GM19452 (cell line): Measurements from ENCODE around the gene LMBR1.
A peak's percentile ranks its signal among the peaks of the same experiment; 100 is the strongest.
"Not testable (repeated sequence)": the region's sequence is repeated elsewhere in the genome, so short reads cannot be mapped to it uniquely, and the experiment has no call there.

Experiments
- ATAC-seq: cut with Tn5 transposase; IDR thresholded peaks from one replicate; pipeline ENCODE4 v1.9.1; 2021; ENCODE audit not compliant: unreplicated experiment

LMBR1 gene

DNA sequence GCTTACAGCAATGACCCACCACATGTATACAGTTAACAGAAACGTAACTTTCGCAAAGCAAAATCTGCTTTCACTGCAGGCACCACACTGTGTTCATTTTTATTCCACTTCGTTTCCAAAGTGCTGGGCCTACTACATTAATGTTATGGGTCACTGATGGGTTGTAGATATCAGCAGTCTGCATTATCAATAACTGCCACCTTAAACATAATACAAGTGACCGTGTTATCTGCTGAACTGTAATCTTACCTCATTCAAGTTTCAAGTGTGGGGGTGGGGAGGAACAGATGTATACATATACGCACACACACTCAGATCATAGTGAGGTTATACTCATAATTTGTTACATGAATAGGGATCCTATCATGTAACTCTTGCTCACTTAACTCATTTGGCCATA lies 231.3 kb downstream of the LMBR1 start:
- ATAC-seq: no peak

DNA sequence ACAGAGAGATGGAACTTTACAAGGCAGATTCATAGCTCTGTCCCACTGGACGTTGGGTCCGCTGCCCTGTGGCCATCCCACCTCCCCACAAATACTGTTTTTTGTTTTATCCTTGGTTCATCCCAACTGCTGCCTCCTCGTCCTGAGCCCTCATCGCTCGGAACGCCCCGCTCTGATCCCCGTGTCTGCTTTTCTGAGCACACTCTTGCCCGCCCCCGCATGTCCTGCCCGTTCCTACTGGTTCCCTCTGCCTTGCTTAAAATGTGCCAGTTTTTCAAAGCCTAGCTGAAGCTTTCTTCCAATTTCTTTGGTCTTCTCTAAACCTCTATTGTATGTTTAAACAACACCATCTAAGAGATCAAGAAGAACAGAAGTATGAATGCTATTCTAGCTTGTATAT lies 233.0 kb downstream of the LMBR1 start:
- ATAC-seq: no peak

DNA sequence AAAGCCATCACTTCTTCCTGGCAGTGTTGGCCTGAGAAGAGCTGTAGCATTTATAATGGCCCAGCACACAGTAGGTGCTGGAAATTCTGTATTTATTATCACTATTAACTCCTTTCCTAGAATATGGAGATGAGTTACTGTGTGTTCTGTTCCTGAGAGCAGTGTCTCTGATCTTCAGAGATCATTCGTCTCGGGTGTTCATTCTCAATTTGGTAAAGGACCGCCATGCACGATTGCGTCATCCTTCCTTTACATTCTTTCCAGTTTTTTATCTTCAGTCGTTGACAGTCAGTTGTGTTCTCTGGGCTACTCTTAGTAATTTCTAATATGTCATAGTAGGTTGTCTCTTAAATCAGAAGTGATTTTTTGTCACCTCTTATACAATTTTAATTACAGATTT lies 233.8 kb downstream of the LMBR1 start:
- no peak for ATAC-seq

- ATAC-seq: no peak
These were observed 235.3 kb downstream of the LMBR1 start for GRCh38 chr7:156657681-156658080.

DNA sequence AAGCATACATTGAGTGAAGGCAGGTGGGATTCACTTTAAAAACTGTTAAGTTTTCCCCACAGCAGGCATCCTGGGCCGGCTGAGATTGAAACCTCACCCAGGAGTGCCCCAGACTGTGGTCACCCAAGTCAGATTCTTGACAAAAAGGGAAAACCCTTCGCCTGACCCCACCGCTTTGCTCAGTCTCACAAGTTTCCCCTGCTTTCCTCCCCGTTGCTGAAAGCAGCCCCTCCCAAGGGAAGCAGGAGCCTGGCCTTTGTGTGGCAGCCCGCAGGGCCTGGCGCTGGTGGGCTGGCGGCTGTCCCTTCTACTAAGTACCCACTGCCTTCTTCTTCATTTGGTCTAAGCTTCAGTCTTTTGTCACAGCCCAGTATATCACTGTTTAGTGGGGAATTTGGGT lies 236.4 kb downstream of the LMBR1 start:
- ATAC-seq: no peak

DNA sequence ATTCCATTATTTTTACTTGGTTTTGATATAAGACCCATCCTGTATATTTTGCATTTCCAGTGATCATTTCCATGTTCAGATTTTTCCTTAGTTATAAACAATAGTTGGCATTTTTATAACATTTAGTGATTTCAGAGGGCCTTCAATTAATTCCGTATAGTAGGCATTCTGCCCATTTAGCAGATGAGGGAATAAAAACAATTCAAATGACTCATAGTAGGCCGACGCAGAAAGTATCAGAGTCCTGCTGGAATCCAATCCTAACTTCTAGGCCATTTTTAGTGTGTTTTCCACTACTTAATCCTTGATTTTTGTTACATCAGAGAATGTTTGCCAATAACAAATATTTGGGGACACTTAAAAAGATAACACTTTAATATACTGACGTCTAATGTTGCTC lies 237.0 kb downstream of the LMBR1 start:
- ATAC-seq: no peak

DNA sequence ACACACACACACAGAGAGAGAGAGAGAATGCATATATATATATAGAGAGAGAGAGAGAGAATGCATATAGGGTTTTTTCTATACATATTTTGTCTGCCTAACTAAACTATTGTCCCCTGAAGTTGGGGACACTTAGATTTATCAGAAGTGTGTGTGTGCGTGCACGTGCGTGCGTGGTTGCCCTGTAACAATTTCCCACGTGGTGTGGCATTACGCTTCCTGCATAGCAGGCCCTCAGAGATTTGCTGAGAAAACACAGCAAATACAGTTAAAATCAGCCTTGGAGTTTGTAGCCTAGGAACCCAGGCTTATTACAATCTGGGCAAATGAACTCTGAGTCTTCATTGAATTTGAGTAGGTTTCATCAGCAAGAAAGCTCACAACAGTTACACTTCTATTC lies 237.7 kb downstream of the LMBR1 start:
- no peak for ATAC-seq

DNA sequence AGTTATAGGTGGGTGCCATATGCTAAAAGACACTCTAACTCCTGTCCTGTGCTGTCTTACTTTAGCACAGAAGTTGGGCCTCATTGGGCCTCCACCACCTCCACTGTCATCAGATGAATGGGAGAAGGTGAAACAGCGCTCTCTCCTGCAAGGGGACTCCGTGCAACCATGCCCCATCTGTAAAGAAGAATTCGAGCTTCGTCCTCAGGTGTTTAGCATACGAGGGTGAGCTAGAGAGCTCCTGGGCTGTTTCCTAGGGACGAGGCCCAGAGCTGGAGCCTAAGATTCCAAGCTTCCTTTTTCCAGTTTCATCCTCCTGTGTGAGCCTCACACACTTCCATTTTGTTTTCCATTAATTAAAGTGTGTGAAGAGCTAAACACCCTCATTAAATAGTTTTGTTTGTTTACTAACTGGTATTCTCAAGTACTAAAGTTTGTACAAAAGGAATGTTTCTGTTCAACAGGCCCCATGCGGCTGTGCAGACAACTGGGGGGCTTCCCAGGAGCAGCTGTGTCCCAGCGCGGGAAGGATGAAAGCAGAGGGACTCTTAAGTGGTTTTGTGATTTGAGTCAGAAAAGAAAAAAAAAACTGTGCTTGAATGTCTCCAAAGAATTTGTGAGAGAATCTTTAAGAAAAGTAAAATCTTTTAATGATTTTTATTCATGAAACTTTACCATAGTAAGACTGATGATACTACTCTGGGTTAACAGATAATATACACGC lies 238.3 kb downstream of the LMBR1 start:
- ATAC-seq: no peak

- ATAC-seq: no peak
These were observed 240.0 kb downstream of the LMBR1 start for GRCh38 chr7:156652886-156653568.

- ATAC-seq: no peak
These were observed 241.5 kb downstream of the LMBR1 start for GRCh38 chr7:156651474-156651873.

DNA sequence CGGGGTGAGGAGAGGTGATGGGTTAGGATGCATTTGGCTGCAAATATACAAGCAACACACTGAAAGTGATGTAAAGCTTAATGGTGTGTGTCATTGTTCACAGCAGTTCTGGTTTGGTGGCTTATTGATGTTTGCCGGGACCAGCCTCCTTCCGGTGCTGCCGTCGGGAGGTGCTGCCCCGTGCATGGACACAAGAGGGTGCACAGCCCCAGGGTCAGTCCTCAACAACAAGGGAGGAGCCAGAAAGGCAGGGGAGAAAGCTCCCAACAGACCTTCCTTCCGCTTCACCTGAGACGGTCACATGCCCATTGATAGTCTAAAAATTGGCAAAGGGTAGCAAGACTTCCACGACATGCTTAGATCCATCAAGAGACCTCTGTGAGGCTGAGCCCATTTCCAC lies 242.9 kb downstream of the LMBR1 start:
- ATAC-seq: no peak

DNA sequence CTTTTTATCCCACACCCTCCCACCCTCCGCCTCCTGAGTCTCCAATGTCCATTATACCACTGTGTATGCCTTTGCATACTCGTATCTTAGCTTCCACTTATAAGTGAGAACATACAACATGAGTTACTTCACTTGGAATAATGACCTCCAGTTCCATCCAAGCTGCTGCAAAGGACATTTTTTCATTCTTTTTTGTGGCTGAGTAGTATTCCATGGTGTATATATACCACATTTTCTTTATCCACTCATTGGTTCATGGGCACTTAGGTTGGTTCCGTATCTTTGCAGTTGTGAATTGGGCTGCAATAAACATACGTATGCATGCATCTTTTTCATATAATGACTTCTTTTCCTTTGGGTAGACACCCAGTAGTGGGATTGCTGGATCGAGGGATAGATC lies 245.7 kb downstream of the LMBR1 start:
- ATAC-seq: not testable (repeated sequence)

DNA sequence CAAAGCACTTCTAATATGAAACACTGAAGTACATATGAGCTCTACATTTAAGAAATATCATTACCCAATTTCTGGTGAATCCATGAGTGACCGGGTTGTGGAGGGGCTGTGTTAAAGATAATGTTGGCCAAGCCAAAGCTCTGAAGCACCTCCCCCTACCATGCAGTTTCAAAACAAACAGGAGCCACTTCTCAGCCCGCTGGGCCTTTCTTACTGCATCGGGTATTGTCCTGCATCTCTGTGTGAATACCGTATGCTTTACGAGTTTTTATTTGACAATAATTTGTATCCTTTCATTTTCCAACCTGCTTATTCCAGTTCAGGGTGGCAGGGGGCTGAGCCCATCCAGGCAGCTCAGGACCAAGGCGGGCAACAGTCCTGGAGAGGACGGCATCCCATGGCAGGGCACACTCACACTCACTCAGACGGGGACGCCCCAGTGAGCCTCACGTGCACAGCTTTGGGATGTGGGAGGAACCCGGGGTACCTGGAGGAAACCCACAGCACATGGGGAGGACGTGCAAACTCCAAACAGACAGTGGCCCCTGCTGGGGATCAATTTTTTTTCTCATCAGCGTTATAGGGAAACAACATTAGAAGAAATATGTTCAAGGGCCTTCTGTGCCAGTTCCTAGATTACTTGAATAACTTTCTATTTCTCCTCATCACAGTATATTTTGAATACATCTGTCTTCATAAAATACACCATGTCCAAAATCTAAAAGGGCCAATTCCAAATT lies 250.5 kb downstream of the LMBR1 start:
- no peak for ATAC-seq

DNA sequence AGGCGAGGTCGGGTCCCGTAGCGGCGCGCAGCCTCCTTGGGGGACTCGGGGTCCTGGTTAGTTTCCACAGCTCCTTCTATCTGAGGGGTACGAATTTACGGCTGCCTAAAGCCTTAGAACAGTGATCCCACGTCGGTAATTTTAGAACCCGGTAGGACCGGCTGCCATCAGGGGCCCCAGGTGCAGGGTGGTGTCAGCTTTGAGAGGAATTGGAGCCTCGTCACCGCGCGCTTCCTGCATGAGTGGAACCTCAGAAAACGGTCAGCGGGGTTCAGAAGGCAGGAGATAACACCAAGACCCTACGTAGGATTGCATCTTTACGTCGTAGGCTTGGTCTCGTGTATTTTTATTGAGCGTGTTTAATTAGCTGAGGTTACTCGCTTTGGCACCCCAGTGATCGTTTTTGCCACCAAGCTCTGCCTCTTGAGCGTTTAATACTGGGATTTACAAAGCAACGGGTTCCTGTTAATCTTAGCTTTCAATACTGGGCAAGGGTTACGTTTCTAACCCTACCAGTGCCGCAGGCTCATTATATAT lies 252.0 kb downstream of the LMBR1 start:
- ATAC-seq: peak; percentile 49

DNA sequence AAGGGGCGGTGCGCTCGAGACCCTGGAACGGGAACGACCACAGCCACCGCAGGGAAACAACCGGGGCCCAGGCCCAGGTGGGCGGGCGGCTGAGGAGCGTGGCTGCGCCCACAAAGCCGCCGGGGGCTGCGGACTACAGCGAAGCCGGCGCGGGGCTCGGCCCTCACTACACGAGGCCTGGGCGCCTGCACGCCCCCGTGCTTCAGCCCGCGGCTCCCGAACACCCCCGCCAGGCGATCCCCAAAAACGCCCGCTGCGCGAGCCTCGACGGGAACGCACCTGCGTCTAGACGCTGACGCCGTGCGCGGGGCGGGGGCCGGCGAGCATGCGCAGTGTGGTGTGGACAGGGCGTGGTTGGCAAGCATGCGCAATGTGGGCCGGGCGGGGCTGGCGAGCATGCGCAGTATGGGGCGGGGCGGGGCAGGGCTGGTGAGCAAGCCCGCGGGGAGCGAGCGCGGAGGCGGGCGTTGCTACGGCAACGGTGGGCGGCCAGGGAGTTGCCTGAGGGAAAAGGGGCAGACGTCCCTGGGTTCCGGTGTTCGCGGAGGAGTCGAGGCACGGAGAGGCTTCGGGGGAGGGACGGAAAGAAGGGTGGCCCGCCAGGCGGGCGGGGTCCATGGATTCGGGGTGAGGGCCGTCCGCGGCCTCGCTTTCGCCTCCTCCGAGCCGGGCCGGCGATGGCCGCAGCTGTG lies 252.6 kb downstream of the LMBR1 start, which contains the start of gene RNF32:
TSS of gene RNF32 (plus strand) at position 518 of the 692 bp plus-strand sequence. CDS start 3,104 bp downstream, outside the sequence.
- ATAC-seq: peak; percentile 83

DNA sequence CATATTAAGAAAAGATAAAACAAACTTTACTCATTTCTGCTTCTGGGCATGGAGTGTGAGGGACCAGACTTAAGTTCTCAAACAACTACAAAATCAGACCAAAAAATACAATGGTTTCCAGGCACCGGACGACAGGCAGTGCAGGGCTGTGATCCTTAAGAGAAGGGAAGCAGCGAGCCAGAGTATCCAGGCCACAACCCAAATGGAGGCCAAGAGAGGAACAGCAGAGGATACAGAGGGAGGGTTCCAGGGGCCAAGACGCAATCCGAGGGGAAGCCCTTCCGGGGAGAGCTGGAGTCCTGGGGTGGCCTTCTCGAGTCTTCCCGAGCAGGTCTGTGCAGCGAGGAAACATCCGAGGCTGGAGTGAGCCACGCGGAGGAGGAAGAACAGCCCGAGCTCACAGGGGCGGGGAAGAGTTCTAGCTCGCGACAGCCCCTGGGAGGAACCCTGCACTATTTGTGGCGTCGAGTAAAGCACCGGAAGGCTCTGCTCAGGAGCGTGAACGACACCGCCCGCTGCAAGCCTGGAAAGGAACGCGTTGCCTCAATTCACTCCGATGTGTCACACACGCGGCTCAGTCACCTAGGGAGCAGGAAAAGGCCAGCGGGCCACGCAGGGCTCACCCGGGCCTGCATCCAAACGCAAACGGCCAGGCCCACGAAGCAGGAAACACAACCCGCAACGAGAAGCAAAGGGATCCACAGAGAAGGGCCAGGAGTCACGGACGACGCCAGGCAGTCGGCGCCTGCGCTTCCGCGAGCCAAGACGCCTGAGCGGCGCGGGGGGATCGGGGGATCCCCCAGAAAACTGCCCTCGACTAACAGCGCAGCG lies 253.3 kb downstream of the LMBR1 start:
- peak; percentile 23 for ATAC-seq

DNA sequence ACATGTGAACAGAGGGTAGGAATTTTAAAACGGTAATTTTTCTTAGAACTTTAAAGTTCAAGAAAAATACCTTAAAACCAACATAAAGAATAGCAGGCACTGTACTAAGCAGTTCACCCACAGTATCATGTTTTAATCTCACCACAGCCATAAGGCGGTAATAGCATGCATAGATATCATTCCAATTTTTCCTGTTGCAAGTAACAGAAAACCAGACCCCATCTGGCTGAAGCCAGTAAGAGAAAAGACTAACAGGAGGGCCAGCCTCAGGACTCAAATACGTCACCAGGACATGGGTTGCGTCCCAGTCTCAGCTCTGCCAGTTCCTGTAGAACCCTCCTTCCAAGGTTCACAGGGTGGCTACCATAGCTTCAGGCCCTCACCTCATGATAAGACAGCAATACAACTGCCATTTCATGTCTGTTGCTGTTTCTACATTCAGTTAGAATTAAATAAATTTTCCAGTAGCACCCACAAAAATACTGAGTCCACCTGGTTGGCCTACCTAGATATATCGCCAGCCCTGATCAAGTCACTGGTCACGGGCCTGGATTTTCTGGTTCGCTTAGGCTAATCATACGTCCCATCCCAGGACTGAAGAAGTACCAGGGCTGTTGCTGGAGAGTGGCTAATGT lies 254.4 kb downstream of the LMBR1 start:
- no peak for ATAC-seq

DNA sequence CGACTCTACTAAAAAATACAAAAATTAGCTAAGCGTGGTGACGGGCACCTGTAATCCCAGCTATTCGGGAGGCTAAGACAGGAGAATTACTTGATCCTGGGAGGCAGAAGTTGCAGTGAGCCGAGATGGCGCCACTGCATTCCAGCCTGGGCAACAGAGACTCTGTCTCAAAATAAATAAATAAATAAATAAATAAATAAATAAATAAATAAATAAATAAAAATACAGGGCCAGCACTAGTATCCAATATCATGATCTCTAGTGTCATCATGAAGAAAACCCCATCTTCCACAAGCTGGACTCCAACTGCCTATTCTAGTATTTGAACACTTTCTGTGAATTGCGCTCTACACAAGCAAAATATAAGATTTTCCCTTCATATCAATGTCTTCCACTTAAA lies 255.9 kb downstream of the LMBR1 start:
- ATAC-seq: not testable (repeated sequence)

DNA sequence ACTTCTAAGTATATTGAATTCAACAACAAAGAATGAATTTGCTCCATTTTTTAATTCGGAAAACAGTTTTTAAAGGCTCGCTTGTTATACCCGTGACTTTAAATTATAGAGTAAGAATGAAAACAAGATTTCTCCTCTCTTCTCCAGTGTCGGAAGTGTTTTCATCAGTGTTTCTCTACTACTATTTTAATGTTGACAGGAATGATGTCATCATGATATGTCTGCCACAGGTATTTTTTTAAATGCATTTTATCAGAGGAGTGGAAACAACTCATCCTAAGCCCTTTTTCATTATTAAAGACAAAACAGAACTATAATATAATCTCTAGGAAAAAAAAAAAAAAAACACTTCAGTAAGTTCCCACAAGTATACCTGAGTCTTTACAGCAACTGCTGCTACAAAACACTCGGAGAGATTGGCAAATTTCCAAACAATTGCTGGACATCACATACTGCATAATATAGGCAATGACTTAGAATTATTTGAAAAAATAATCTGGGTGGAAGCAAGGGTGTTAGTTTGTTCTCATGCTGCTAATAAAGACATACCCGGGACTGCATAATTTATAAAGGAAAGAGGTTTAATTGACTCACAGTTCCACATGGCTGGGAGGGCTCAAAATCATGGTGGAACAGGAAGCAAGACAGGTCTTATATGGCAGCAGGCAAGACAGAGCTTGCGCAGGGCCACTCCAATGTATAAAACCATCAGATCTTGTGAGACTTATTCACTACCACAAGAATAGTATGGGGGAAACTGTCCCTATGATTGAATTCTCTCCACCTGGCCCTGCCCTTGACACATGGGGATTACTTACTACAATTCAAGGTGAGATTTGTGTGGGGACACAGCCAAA lies 257.2 kb downstream of the LMBR1 start:
- no peak for ATAC-seq
